OCI-LY1 (cell line): ENCODE data around the gene GMIP.
A peak's percentile ranks its signal among the peaks of the same experiment; 100 is the strongest.
"Not testable (repeated sequence)": the region's sequence is repeated elsewhere in the genome, so short reads cannot be mapped to it uniquely, and the experiment has no call there.

Source experiments
- H2AFZ ChIP-seq: fragments of 200-600 bp; sonication (generic), shearing (Covaris generic); 2 replicates; pipeline ENCODE4 v1.6.0; 2014; ENCODE audit warnings: antibody characterized with exemption, mild to moderate bottlenecking, low read length
- H3F3A ChIP-seq: fragments of 200-600 bp; sonication (generic), shearing (Covaris generic); 2 replicates; pipeline ENCODE4 v1.6.0; 2014; ENCODE audit warnings: mild to moderate bottlenecking, antibody characterized with exemption, low read length, moderate library complexity; ENCODE audit not compliant: insufficient read depth
- H3K27ac ChIP-seq: fragments of 200-600 bp; sonication (generic); 2 replicates; pipeline ENCODE4 v1.5.1; 2014; ENCODE audit warnings: low read length, mixed run types, mild to moderate bottlenecking, low read depth; ENCODE audit not compliant: poor library complexity, severe bottlenecking
- H3K27me3 ChIP-seq: fragments of 200-600 bp; sonication (generic); 2 replicates; pipeline ENCODE4 v1.6.0; 2014; ENCODE audit warnings: antibody characterized with exemption, mild to moderate bottlenecking, low read length, moderate library complexity; ENCODE audit not compliant: insufficient read depth
- H3K36me3 ChIP-seq: fragments of 200-600 bp; sonication (generic); 2 replicates; pipeline ENCODE4 v1.6.1; 2014; ENCODE audit warnings: mild to moderate bottlenecking, antibody characterized with exemption, low read length, moderate library complexity, mixed read lengths; ENCODE audit not compliant: insufficient read depth
- H3K4me1 ChIP-seq: fragments of 200-600 bp; sonication (generic); 2 replicates; pipeline ENCODE4 v1.5.1; 2014; ENCODE audit warnings: mild to moderate bottlenecking, low read length, moderate library complexity; ENCODE audit not compliant: insufficient read depth, severe bottlenecking
- H3K4me2 ChIP-seq: fragments of 200-600 bp; sonication (generic), shearing (Covaris generic); 2 replicates; pipeline ENCODE4 v1.6.1; 2014; ENCODE audit warnings: low read length
- H3K4me3 ChIP-seq: fragments of 200-600 bp; sonication (generic); 2 replicates; pipeline ENCODE4 v1.5.1; 2014; ENCODE audit warnings: low read length, low read depth, mild to moderate bottlenecking, mixed read lengths; ENCODE audit not compliant: poor library complexity, severe bottlenecking
- H3K79me2 ChIP-seq: fragments of 200-600 bp; shearing (Covaris generic); 2 replicates; pipeline ENCODE4 v1.6.1; 2016; ENCODE audit warnings: mixed run types, low read length, mixed read lengths; ENCODE audit not compliant: insufficient read depth
- H3K9ac ChIP-seq: fragments of 200-600 bp; sonication (generic), shearing (Covaris generic); 2 replicates; pipeline ENCODE4 v1.6.1; 2014; ENCODE audit warnings: mild to moderate bottlenecking, low read length, mixed read lengths
- H3K9me2 ChIP-seq: fragments of 200-600 bp; sonication (generic), shearing (Covaris generic); 2 replicates; pipeline ENCODE4 v1.6.1; 2014; ENCODE audit warnings: low read depth, mild to moderate bottlenecking, low read length, mixed read lengths
- H3K9me3 ChIP-seq: fragments of 200-600 bp; shearing (Covaris generic); 2 replicates; pipeline ENCODE4 v1.6.1; 2014; ENCODE audit warnings: low read length, mixed read lengths
- H4K20me1 ChIP-seq: fragments of 200-600 bp; sonication (generic), shearing (Covaris generic); 2 replicates; pipeline ENCODE4 v1.6.0; 2016; ENCODE audit warnings: mild to moderate bottlenecking, low read length; ENCODE audit not compliant: insufficient read depth
- CTCF ChIP-seq: fragments of 200-600 bp; sonication (generic), shearing (Covaris generic); IDR thresholded peaks from 2 replicates; pipeline ENCODE4 v1.5.1; 2017; ENCODE audit warnings: mild to moderate bottlenecking, antibody characterized with exemption, low read length, moderate library complexity, mixed read lengths
- EZH2 ChIP-seq: fragments of 200-600 bp; sonication (generic), shearing (Covaris generic); IDR thresholded peaks from 2 replicates; pipeline ENCODE4 v1.8.0; 2017; ENCODE audit warnings: borderline replicate concordance, mixed run types, mild to moderate bottlenecking, antibody characterized with exemption, low read length, moderate library complexity, mixed read lengths

GMIP gene

GRCh38 chr19:19602713-19603324, 40.6 kb downstream of the GMIP start:
- Histone ChIP-seq H3K4me3 (no peak overlapping the region), H3F3A (no peaks in the 10 kb centered on the region), H3K9ac (no peak overlapping the region), H3K4me2 (no peak overlapping the region), H3K9me3 (no peaks in the 10 kb centered on the region), H3K9me2 (no peaks in the 10 kb centered on the region), H3K4me1 (peaks cover 65% of the 10 kb centered on the region), H3K27ac (peak overlapping the region; percentile 93), H4K20me1 (no peaks in the 10 kb centered on the region), H3K36me3 (peaks cover 15% of the 10 kb centered on the region; the same call in 1 of the 2 replicates), H3K27me3 (no peaks in the 10 kb centered on the region), H2AFZ (no peak overlapping the region), H3K79me2 (no peaks in the 10 kb centered on the region)
- TF ChIP-seq EZH2 (no peak), CTCF (no peak)

- peaks cover 71% of the 10 kb centered on the region for H3K4me1 ChIP-seq
Observed at GRCh38 chr19:19602136-19602712, 41.2 kb downstream of the GMIP start.

GRCh38 chr19:19600793-19601330, 42.6 kb downstream of the GMIP start:
- Histone ChIP-seq H3K27ac (peak overlapping the region; percentile 93), H3K4me1 (peaks cover 76% of the 10 kb centered on the region), H2AFZ (no peak overlapping the region), H3K4me2 (peak overlapping the region; percentile 48; the same call in 1 of the 2 replicates), H3F3A (no peaks in the 10 kb centered on the region), H3K27me3 (no peaks in the 10 kb centered on the region), H3K9me3 (no peaks in the 10 kb centered on the region), H3K79me2 (no peaks in the 10 kb centered on the region), H3K36me3 (peaks cover 4% of the 10 kb centered on the region; the same call in 1 of the 2 replicates), H3K9ac (peak overlapping the region; percentile 12; the same call in 1 of the 2 replicates), H4K20me1 (no peaks in the 10 kb centered on the region), H3K4me3 (no peak overlapping the region), H3K9me2 (no peaks in the 10 kb centered on the region)
- TF ChIP-seq CTCF (no peak), EZH2 (no peak)

More at GRCh38 chr19:19602136-19602712, 41.2 kb downstream of the GMIP start:
- no peaks in the 10 kb centered on the region for H3K9me3 ChIP-seq
- H4K20me1 ChIP-seq: no peaks in the 10 kb centered on the region
- H3K4me2 ChIP-seq: no peak overlapping the region
- TF ChIP-seq EZH2 (no peak), CTCF (no peak)
- H3K4me3 ChIP-seq: no peak overlapping the region
- H3F3A ChIP-seq: no peaks in the 10 kb centered on the region
- H3K79me2 ChIP-seq: no peaks in the 10 kb centered on the region
- H3K27ac ChIP-seq: peak overlapping the region; percentile 93
- no peaks in the 10 kb centered on the region for H3K27me3 ChIP-seq
- H3K9ac ChIP-seq: no peak overlapping the region
- peaks cover 10% of the 10 kb centered on the region; the same call in 1 of the 2 replicates for H3K36me3 ChIP-seq
- no peak overlapping the region for H2AFZ ChIP-seq
- no peaks in the 10 kb centered on the region for H3K9me2 ChIP-seq

DNA sequence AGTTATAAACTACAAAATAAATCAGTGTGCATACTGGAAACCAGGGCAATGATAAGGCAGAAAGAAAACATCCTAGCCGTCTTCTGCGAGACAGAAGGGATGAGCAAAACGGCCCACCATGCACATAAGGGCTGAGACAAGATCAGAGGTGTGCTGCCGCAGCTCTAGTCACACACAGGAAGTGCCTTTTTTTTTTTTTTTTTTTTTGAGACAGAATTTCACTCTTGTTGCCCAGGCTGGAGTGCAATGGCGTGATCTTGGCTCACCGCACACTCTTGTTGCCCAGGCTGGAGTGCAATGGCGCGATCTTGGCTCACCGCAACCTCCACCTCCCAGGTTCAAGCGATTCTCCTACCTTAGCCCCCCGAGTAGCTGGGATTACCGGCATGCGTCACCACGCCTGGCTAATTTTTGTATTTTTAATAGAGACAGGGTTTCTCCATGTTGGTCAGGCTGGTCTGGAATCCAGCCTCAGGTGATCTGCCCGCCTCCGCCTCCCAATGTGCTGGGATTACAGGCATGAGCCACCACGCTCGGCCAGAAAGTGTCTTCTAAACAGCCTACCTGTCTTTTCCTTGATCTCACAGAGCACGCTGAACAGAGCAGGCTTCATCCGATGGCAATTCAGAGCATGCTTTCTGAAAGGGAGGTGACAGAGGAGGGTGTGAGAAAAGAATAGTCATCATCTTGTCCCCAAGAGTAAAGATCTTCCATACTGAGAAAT, 44.6 kb downstream of the GMIP start:
- H3K4me2 ChIP-seq: peak overlapping the region; percentile 36
- not testable (repeated sequence) for H3K27me3 ChIP-seq, H2AFZ ChIP-seq

More for the DNA sequence above, 44.6 kb downstream of the GMIP start:
- Histone ChIP-seq H3K4me1 (peaks cover 88% of the 10 kb centered on the region), H3K27ac (peak overlapping the region; percentile 93), H3K4me3 (peak overlapping the region; percentile 6), H3K9ac (peak overlapping the region; percentile 44; the same call in 1 of the 2 replicates)
- not testable (repeated sequence) for H3F3A ChIP-seq, H3K79me2 ChIP-seq, H3K9me2 ChIP-seq, H3K36me3 ChIP-seq, H3K9me3 ChIP-seq, H4K20me1 ChIP-seq
